Cardiac fibroblast (primary cell): ENCODE data around the gene SLC30A3.

Experiments used
- DNase-seq, 2 donors: peaks; one replicate each; pipeline versions ENCODE4 v3.0.0 to v3.0.0-alpha.2; 2010; ENCODE audit warnings: low read depth in 2 of 2
- H3K4me3 ChIP-seq, 2 donors: replicated peaks in 1 of 2; 1 replicate in 1 of 2; 2 replicates in 1 of 2; pipeline ENCODE4 v1.5.1; 2011; ENCODE audit warnings: low read depth in 2 of 2, low read length in 2 of 2, mild to moderate bottlenecking in 2 of 2, moderate library complexity in 1 of 2
- TF ChIP-seq, protein P1 (sequence below): IDR thresholded peaks from one replicate; pipeline ENCODE4 v1.5.1; 2011; ENCODE audit warnings: low read depth, mild to moderate bottlenecking, low read length, inconsistent platforms

SLC30A3 gene

DNA sequence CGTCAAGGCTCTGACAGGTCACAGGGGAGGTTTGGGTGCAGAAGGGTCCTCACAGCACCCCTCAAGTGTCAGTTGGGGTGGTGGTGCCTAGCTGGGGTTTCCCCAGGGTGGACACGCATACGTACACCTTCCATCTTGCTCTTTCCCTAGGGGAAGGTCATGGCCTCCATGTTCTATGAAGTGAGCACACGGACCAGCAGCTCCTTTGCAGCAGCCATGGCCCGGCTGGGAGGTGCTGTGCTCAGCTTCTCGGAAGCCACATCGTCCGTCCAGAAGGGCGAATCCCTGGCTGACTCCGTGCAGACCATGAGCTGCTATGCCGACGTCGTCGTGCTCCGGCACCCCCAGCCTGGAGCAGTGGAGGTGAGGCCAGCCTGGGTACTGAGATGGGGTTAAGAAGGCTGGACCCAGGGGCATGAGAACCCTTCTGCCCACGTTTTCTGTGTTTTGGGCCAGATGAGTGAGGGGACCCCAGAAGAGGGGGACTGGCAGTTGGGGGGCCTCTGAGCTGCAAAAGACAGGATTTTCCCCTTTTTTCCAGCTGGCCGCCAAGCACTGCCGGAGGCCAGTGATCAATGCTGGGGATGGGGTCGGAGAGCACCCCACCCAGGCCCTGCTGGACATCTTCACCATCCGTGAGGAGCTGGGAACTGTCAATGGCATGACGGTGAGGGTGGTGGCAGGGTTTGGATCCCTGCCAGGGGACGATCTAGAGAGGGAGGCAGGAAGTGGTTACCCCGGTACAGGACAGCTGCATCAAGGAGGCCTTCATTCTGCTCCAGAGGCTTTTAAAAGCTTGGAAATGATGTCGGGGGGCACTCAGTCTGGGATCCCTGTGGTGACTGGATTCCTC, 20.9 kb downstream of the SLC30A3 start:
- no peak overlapping the region for H3K4me3 ChIP-seq
- TF ChIP-seq, protein P1, sequence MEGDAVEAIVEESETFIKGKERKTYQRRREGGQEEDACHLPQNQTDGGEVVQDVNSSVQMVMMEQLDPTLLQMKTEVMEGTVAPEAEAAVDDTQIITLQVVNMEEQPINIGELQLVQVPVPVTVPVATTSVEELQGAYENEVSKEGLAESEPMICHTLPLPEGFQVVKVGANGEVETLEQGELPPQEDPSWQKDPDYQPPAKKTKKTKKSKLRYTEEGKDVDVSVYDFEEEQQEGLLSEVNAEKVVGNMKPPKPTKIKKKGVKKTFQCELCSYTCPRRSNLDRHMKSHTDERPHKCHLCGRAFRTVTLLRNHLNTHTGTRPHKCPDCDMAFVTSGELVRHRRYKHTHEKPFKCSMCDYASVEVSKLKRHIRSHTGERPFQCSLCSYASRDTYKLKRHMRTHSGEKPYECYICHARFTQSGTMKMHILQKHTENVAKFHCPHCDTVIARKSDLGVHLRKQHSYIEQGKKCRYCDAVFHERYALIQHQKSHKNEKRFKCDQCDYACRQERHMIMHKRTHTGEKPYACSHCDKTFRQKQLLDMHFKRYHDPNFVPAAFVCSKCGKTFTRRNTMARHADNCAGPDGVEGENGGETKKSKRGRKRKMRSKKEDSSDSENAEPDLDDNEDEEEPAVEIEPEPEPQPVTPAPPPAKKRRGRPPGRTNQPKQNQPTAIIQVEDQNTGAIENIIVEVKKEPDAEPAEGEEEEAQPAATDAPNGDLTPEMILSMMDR: no peak
- no peak for DNase-seq

DNA sequence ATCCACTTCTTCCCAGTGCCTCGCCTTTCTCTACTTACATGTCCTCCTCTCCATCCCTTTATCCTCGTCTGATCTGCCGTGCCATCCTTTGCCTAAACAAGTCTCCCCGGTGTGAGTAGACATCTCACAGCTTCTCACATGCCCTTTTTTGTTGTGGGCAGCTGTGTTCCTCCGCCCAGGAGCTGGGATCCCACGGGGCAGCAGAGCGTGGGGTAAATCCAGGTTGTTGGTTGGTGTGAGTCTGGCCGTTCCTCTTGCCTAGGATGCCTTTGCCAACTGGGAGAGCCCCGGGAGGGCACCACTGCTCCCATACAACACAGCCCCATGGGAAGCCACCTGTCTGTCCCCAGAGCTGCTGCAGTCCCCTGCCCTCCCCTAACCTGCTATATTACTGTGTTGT, 22.4 kb downstream of the SLC30A3 start:
- TF ChIP-seq, protein P1: no peak
- H3K4me3 ChIP-seq: no peak overlapping the region
- no peak for DNase-seq

DNA sequence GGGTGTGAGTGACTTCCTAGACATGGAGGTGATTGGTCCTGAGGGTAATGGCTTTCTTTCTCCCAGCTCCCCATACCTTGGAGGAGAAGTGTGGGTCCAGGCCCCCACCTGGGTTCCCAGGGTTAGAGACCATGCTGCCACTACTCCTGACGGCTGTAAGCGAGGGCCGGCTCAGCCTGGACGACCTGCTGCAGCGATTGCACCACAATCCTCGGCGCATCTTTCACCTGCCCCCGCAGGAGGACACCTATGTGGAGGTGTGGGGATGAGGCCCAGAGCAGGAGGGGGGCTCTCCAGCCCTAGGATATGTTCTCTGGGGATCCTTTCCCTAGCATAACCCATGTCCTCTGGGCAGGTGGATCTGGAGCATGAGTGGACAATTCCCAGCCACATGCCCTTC, 23.9 kb downstream of the SLC30A3 start:
- no peak for DNase-seq
- H3K4me3 ChIP-seq: no peak overlapping the region
- TF ChIP-seq, protein P1: no peak

DNA sequence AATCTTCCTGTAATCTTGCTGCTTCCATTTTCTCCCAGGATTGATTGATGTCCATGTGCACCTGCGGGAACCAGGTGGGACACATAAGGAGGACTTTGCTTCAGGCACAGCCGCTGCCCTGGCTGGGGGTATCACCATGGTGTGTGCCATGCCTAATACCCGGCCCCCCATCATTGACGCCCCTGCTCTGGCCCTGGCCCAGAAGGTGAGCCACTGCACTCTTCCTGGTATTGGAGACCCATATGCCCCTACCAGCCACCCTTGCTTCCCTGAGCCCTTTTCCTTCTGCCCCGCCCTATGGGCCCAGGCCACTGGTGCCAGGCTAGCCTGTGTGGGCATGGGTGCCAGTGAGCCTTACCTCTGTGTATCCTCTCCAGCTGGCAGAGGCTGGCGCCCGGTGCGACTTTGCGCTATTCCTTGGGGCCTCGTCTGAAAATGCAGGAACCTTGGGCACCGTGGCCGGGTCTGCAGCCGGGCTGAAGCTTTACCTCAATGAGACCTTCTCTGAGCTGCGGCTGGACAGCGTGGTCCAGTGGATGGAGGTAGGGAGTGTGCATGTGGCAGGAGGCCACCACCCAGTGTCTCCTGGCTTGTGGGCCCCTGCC, 25.4 kb downstream of the SLC30A3 start:
- TF ChIP-seq, protein P1: no peak
- H3K4me3 ChIP-seq: no peak overlapping the region
- DNase-seq: no peak

DNA sequence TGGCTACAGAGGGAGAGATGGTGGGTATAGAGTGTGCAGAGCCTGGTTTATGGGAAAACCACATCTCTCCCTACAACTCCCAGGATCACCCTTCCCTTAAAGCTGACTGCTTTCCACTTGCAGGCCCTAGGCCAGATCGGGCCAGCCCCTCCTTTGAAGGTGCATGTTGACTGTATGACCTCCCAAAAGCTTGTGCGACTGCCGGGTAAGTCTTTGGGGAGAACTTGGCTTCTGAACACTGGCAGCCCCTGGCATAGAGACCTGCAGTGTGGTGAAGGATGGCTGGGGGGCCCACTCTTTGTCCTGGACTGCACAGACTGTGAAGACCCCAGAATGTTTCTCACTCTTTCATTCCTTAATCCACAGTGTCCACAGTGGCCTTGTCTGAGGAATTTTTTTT, 26.2 kb downstream of the SLC30A3 start:
- no peak for DNase-seq
- TF ChIP-seq, protein P1: no peak
- H3K4me3 ChIP-seq: no peak overlapping the region

DNA sequence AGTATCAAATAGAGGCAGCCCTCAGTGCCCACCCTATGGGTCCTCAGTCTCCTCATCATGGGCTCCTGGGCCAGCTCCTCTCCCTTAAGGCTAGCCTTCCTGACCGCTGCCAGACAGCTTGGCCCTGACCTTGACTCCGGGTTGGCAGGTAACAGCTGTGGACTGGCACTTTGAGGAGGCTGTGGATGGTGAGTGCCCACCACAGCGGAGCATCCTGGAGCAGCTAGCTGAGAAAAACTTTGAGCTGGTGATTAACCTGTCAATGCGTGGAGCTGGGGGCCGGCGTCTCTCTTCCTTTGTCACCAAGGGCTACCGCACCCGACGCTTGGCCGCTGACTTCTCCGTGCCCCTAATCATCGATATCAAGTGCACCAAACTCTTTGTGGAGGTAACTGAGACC, 26.7 kb downstream of the SLC30A3 start:
- TF ChIP-seq, protein P1: no peak
- no peak for DNase-seq
- no peak overlapping the region for H3K4me3 ChIP-seq

DNA sequence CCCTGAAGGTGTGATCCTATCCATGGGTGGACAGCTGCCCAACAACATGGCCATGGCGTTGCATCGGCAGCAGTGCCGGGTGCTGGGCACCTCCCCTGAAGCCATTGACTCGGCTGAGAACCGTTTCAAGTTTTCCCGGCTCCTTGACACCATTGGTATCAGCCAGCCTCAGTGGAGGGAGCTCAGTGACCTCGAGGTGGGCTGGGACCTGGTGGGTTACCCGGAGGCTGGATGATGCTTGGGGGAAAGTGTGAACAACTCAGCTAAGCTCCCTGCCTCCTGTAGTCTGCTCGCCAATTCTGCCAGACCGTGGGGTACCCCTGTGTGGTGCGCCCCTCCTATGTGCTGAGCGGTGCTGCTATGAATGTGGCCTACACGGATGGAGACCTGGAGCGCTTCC, 29.5 kb downstream of the SLC30A3 start:
- DNase-seq: no peak
- TF ChIP-seq, protein P1: no peak
- no peak overlapping the region for H3K4me3 ChIP-seq
